PFSK-1 (cell line): ENCODE results near the gene ZBED5.

Source experiments
- FOXP2 ChIP-seq: optimal IDR thresholded peaks from 2 replicates; pipeline ENCODE3; 2011; ENCODE audit warnings: borderline replicate concordance, control low read depth, inconsistent platforms; ENCODE audit not compliant: insufficient read depth; ENCODE audit errors: extremely low read length, extremely low read depth
- POLR2AphosphoS5 ChIP-seq: IDR thresholded peaks from 2 replicates; pipeline ENCODE4 v1.6.1; 2012; ENCODE audit warnings: low read depth, mild to moderate bottlenecking, control low read depth, low read length, moderate library complexity
- SIN3A ChIP-seq: IDR thresholded peaks from 2 replicates; pipeline ENCODE4 v1.6.1; 2012; ENCODE audit warnings: mild to moderate bottlenecking, low read length, moderate library complexity, borderline replicate concordance; ENCODE audit not compliant: insufficient read depth
- TAF1 ChIP-seq: IDR thresholded peaks from 2 replicates; pipeline ENCODE4 v1.6.1; 2012; ENCODE audit warnings: low read length, control low read depth, borderline replicate concordance; ENCODE audit not compliant: insufficient read depth
- TF ChIP-seq, protein P1 (sequence below), 2 experiments: IDR thresholded peaks; 2 replicates each; pipeline versions ENCODE4 v1.6.1 to v1.8.0; 2011 to 2012; ENCODE audit warnings: low read depth in 2 of 2, low read length in 2 of 2, control low read depth in 1 of 2, inconsistent platforms in 1 of 2, mild to moderate bottlenecking in 1 of 2, moderate library complexity in 1 of 2; ENCODE audit not compliant: insufficient read depth in 1 of 2

The ZBED5 gene

DNA sequence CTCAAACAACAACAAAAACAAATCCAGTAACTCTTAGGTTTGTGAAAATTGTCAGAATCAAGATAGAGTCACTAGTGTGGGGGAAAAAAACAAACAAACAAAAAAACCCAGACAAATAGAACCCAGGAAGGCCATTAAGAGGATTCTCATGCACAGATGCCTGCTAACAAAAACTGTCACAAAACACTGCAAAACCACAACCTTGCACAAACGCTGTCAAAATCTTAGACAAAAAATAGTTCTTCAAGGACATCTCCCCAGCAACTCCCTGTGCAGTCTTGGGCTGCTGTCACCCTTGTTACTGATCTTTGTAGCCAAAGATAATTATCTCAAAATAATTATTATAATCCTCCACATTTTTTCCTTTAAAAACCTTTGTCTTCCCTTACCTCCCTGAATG, 4.6 kb upstream of the ZBED5 start:
- TF ChIP-seq POLR2AphosphoS5 (no peak), TAF1 (no peak), FOXP2 (no peak), SIN3A (no peak)
- TF ChIP-seq, protein P1, sequence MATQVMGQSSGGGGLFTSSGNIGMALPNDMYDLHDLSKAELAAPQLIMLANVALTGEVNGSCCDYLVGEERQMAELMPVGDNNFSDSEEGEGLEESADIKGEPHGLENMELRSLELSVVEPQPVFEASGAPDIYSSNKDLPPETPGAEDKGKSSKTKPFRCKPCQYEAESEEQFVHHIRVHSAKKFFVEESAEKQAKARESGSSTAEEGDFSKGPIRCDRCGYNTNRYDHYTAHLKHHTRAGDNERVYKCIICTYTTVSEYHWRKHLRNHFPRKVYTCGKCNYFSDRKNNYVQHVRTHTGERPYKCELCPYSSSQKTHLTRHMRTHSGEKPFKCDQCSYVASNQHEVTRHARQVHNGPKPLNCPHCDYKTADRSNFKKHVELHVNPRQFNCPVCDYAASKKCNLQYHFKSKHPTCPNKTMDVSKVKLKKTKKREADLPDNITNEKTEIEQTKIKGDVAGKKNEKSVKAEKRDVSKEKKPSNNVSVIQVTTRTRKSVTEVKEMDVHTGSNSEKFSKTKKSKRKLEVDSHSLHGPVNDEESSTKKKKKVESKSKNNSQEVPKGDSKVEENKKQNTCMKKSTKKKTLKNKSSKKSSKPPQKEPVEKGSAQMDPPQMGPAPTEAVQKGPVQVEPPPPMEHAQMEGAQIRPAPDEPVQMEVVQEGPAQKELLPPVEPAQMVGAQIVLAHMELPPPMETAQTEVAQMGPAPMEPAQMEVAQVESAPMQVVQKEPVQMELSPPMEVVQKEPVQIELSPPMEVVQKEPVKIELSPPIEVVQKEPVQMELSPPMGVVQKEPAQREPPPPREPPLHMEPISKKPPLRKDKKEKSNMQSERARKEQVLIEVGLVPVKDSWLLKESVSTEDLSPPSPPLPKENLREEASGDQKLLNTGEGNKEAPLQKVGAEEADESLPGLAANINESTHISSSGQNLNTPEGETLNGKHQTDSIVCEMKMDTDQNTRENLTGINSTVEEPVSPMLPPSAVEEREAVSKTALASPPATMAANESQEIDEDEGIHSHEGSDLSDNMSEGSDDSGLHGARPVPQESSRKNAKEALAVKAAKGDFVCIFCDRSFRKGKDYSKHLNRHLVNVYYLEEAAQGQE (IDR thresholded peaks at IDR 0.05; ENCODE audit: insufficient read depth in 1 of 2, low read depth in 2 of 2, low read length in 2 of 2), result no peak

DNA sequence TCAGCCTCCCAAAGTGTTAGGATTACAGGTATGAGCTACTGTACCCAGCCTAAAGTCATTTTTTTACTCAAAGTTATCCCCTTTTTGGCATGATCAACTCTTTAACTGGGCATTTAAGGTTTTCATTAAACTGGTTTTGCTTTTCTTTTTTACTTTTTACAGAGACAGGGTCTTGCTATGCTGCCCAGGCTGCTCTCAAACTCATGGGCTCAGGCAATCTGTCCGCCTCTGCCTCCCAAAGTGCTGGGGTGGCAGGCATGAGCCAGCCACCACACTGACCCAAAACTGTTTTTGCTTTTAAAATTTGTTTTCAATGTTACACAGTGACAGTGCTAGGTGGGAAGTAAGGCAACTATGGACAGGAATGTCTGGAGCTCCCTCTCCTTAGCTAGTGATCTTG, 3.9 kb upstream of the ZBED5 start:
- no peak for TF ChIP-seq SIN3A
- TF ChIP-seq, protein P1 (IDR thresholded peaks at IDR 0.05; ENCODE audit: insufficient read depth in 1 of 2, low read depth in 2 of 2, low read length in 2 of 2), result no peak
- no peak for TF ChIP-seq POLR2AphosphoS5
- TF ChIP-seq FOXP2, result no peak
- no peak for TF ChIP-seq TAF1

DNA sequence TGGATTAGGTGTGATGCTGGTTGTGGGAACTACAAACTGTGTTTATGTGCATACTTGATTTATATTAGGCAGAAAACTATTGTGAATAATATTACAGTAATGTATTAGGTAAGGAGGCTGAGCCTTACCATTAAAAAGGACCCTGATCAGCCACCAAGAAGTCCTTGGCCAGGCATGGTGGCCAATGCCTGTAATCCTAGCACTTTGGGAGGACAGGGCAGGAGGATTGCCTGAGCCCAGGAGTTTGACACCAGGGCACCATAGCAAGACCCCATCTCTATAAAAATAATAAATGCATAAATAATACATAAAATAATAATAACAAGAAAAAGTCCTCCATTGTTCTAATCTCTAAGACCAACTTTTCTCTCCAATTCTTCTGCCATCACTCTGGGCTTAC, 3.2 kb upstream of the ZBED5 start:
- TF ChIP-seq SIN3A (no peak), POLR2AphosphoS5 (no peak)

DNA sequence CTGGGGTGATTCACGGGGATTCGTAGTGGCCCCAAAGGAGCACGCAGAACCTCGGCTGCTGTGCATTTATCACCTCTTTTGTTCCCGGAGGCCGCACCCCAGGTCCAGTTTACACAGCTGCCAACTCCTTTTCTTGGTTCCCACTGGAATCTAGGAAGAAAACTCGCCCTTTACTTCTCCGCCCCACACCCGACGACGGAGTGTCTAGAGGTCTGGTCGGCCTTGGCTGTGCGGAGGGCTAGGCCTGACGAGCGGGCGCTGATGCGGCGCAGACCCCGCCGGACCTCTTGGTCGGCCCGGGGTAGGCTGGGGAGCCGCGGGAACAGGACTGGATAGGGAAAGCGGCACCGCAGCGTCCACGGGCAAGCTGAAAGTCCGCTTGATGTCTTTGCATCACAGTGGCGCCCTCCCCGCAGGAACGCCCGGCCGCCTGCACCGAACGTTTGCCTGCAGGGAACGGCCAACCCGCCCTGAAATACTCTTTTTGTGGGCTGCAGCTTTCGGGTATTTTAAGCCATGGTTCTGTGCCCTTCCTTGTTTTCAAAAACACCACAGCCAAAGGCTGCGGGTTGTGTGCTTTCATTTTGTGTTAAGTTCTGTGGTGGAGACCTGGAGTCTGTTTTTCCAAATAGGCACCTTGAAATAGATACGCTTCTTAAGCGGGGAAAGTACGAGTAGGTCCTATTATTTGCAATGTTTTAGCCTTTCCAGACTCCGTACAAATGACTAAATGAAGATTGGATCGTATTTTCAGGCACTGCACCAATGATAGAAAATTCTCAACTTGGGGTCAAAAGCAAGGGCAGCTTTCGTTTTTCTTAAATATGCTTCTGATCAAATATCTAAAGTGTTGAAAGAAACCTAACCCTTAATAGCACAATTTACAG, 829 bp upstream of the ZBED5 start:
- TF ChIP-seq SIN3A (no peak), TAF1 (no peak), FOXP2 (no peak), POLR2AphosphoS5 (no peak)
- TF ChIP-seq, protein P1 (IDR thresholded peaks at IDR 0.05; ENCODE audit: insufficient read depth in 1 of 2, low read depth in 2 of 2, low read length in 2 of 2), result 0 out of 4 replicates have a peak, but pooled peaks of 1 of the 2 experiments have one; percentile 15

DNA sequence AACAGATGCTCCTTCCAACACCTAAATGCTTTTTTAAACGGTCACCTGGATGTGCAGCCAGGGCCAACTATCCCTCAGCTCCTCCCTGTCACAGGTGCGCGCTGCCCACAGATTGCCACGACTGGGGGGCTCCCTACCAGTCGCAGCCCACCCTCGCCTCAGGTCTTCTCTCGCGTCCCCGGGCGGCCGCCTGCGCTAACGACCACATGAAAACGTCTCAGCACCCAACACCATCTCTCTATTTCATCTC, 469 bp downstream of the ZBED5 start:
- TF ChIP-seq POLR2AphosphoS5 (no peak), SIN3A (no peak), TAF1 (no peak)
- TF ChIP-seq, protein P1 (IDR thresholded peaks at IDR 0.05; ENCODE audit: insufficient read depth in 1 of 2, low read depth in 2 of 2, low read length in 2 of 2), result no peak
